DMS53 treated with DMSO at 0.1 percent for 48 hours (cell line): ENCODE data around the gene P2RX4.
"Not testable (repeated sequence)": the region's sequence is repeated elsewhere in the genome, so short reads cannot be mapped to it uniquely, and the experiment has no call there.

Experiments used
- DNase-seq: peaks from one replicate; lab custom pipeline; 2025; ENCODE audit not compliant: unreplicated experiment; lab: John Stamatoyannopoulos, UW

P2RX4 gene

GRCh38 chr12:121240484-121241101 lies 30.7 kb downstream of the P2RX4 start:
- no peak for DNase-seq

GRCh38 chr12:121241156-121241970 lies 31.4 kb downstream of the P2RX4 start:
- DNase-seq, result no peak

DNA sequence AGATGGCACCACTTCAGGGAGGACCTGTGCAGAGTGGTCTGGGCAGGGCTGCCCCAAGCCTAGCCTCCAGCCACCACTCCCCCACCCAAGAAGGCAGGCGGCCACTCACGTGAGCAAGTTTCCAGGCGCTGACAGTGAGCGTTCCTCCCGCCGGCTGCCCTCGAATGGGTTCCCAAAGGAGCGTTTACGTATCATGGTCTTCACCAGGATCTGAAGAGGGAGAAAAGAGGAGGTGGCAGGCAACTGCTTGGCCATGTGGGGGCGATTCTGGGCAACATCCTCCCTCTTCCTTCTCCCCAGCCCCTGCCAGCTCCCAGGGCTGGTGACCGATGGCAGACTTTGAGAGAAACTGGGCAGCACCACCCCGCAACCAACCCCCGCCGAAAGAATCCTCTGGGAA lies 35.1 kb downstream of the P2RX4 start:
- no peak for DNase-seq

GRCh38 chr12:121245951-121246350 lies 36.0 kb downstream of the P2RX4 start:
- no peak for DNase-seq

GRCh38 chr12:121246893-121247557 lies 37.1 kb downstream of the P2RX4 start:
- no peak for DNase-seq

DNA sequence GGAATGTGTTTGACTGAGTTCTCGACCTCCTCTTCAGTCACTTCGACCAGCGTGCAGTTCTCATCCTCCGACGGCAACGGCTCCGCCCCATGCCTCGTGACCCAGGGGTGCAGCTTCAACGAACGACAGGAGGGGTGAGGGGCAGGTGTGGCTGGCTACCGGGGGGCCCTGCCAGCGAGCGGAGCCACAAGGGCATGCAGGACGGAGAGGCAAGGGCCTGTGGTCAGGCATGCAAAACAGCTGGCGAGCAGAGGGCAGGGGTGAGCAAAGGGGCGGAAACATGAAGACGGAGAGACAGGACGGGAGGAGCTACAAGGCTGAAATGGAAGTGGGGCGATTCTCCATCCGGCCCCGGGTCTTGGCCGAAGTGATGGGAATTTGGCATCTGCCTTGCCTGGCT lies 38.7 kb downstream of the P2RX4 start:
- DNase-seq, result no peak

GRCh38 chr12:121250359-121250758 lies 40.4 kb downstream of the P2RX4 start:
- DNase-seq, result no peak

- no peak for DNase-seq
Observed at GRCh38 chr12:121251838-121252237, 41.9 kb downstream of the P2RX4 start.

DNA sequence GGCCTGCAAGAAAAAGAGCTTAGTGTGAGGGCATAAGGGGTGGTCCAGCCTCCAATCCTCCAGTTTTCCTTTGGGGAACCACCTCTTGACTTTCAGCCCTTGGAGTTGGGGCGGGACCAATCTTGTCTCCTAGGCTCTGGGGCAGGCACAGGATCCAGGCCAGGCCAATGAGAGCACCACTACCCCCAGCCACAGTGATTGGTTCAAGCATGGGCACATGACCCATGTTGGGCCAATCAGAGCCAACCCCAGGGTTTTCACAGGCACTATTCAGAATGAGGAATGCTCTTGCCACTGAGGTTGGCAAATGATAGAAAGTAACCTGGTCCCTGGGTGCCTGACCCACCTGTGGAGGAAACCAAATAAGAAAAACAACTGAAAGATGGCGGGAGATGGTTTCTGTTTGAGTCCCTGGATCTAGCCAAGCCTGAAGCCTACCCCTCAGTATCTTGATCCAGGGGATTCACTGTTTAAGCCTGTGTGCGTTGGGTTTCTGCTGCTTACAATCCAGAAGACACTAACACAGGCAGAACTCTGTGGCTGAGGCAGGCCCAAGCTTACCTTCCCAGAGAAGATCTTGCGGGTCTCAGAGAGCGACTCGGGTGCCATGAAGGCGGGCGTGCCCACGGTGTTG lies 42.9 kb downstream of the P2RX4 start:
- DNase-seq, result no peak

GRCh38 chr12:121253638-121254335 lies 43.9 kb downstream of the P2RX4 start:
- no peak for DNase-seq

- DNase-seq, result no peak
Observed at GRCh38 chr12:121255433-121255832, 45.5 kb downstream of the P2RX4 start.

GRCh38 chr12:121257704-121258449 lies 47.9 kb downstream of the P2RX4 start:
- not testable (repeated sequence) for DNase-seq

- DNase-seq, result no peak
Observed at GRCh38 chr12:121259074-121259473, 49.1 kb downstream of the P2RX4 start.

DNA sequence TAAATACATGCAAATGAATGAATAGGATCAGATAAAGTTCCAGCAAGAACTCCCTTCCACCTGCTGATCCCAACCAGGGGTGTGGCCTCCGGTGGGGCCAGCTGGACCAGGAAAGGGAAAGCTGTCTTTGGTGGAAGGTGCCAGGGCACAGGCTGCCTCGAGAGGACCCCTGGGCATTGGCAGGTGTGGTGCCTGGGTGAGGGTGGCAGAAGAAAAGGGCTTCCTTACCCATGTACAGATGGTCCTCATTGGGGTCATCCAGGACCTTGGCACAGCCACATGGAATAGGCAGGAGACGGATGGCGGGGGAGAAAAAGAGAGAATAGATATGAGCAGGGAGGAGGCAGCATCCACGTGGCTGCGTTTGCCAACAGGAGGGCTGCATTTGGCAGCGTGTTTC lies 50.2 kb downstream of the P2RX4 start:
- DNase-seq, result no peak

DNA sequence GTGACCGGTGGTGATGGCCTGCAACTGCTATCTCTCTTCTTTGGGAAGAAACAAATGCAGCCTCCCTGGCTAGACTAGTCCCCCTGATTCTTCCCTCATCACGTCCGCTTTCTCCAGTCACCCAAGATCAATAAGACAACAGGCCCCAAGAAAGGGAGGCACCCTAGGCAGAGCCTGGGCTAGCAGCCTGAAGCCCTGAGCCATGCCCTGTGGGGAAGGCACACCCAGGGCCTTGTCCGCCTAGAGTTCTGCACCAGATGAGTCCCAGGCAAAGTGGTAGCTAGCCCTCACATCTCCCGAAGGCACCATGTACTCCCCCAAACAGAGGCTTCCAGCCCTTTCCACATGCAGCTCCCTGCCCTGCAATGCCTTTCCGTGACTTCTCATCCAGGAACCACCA lies 51.5 kb downstream of the P2RX4 start:
- no peak for DNase-seq

DNA sequence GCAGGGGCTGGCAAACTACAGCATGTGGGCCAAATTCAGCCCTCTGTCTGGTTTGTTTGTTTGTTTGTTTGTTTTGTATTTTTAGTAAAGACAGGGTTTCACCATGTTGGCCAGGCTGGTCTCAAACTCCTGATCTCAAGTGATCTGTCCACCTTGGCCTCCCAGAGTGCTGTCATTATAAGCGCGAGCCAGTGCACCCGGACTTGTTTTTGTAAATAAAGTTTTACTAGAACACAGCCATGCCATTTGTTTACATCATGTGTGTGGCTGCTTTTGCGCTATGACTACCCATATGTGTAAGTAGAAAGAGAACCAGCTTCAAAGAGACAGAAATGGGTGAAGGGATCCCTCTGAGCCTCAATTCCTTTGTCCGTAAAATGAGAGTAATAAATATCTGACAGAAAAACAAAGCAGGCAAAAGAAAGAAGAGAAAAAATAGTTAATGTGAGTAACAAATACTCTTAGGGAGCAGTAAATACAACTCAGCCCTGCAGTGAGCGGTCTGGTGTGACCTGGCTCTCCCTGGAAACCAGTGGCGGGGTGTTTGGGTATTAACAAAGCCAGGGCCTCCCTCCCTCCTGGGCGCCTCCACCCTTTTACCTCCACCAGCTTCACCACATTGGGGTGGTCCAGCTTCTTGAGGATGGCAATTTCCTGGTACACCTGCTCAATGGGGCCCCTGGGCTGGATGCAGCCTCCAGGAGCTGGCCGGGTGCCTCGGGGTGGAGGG lies 53.4 kb downstream of the P2RX4 start:
- DNase-seq, result no peak

GRCh38 chr12:121264135-121264534 lies 54.2 kb downstream of the P2RX4 start:
- DNase-seq, result no peak

DNA sequence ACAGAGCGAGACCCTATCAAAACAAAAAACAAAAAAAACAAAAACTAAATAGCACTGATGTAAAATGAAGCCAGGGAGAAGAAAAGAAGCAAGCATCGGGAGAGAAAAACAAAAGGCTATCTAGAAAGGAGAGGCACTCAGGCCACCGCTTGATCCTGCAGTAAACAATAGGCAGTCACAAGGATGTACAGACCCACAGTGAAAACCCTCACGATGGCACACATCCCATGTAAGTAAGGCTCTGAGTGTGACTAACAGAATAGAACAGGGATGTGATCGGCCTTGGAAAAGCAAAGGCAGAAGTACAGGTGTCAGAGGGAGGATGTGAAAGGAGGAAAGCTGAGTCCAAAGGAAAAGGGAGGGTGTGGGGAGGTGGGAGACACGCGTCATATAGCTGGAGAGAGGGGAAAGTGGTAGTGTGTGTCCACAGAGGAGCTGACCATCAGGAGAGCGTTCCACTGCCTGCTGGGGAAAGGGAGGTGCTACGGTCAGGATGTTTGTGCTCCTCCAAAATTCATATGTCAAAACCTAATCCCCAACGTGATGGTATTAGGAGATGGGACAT lies 55.1 kb downstream of the P2RX4 start:
- no peak for DNase-seq

DNA sequence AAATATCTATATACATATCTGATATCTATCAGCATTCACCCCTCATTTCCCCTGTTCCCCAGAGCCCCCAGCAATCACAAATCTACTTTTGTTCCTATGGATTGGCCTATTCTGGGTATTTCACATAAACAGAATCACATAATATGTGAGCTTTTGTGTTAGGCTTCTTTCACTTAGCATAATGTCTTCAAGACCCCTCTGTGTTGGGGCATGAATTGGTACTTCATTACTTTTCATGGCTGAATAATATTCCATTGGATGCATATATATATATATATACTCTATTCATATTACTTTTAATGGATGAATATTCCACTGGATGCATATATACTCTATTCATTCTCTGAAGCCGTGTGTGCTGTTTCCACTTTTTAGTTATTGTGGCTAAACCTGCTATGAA lies 57.9 kb downstream of the P2RX4 start:
- no peak for DNase-seq
